H1 (cell line): Measurements from ENCODE around the gene MTR. TPM values are rescaled to one million over a fixed set of nuclear protein-coding genes. Genes with fewer than 3 reads are reported as not detected.

ENCODE experiments used
- CTCF ChIA-PET: fragments of 300-600 bp; sonication (Branson Sonifier 250); formaldehyde crosslinking; loops from one replicate; lab custom pipeline; 2021; ENCODE audit not compliant: partially characterized antibody; lab: Charles Lee
- POLR2A ChIA-PET: fragments of 300-600 bp; sonication (Branson Sonifier 250); formaldehyde crosslinking; loops from one replicate; lab custom pipeline; 2021; ENCODE audit warnings: inconsistent platforms; ENCODE audit not compliant: partially characterized antibody; lab: Charles Lee
- DNase-seq, 2 experiments: peaks; one replicate each; pipeline versions ENCODE4 v3.0.0 to v3.0.0-alpha.2; 2010 to 2022; ENCODE audit warnings: low spot score in 2 of 2, low read depth in 1 of 2, mixed read lengths in 1 of 2
- FAIRE-seq: peaks from 2 replicates; lab custom pipeline; 2011; peaks lifted over from hg19 to GRCh38; lab: Jason Lieb, UNC
- H2AFZ ChIP-seq: 2 replicates; pipeline ENCODE4 v1.8.1; 2012; ENCODE audit warnings: low read length, inconsistent platforms
- H2AK5ac ChIP-seq: 2 replicates; pipeline ENCODE4 v1.6.1; 2013; ENCODE audit warnings: low read depth, low read length
- H2BK120ac ChIP-seq: replicated peaks from 2 replicates; pipeline ENCODE3; 2013; ENCODE audit warnings: low read depth, low read length, inconsistent platforms
- H2BK12ac ChIP-seq: 2 replicates; pipeline ENCODE4 v1.6.1; 2013; ENCODE audit warnings: low read depth, low read length
- H2BK15ac ChIP-seq: 2 replicates; pipeline ENCODE4 v1.6.1; 2013; ENCODE audit warnings: low read length
- H2BK20ac ChIP-seq: 2 replicates; pipeline ENCODE4 v1.6.1; 2013; ENCODE audit warnings: low read length
- H2BK5ac ChIP-seq: 2 replicates; pipeline ENCODE4 v1.6.1; 2013; ENCODE audit warnings: low read depth, low read length
- H3K14ac ChIP-seq: 2 replicates; pipeline ENCODE4 v1.6.1; 2013; ENCODE audit warnings: inconsistent platforms; ENCODE audit not compliant: insufficient read length
- H3K18ac ChIP-seq: 2 replicates; pipeline ENCODE4 v1.6.1; 2013; ENCODE audit warnings: low read length; ENCODE audit errors: extremely low read depth
- H3K23ac ChIP-seq: 2 replicates; pipeline ENCODE4 v1.6.1; 2013; ENCODE audit warnings: inconsistent platforms; ENCODE audit not compliant: insufficient read length
- H3K23me2 ChIP-seq: 2 replicates; pipeline ENCODE4 v1.6.1; 2013; ENCODE audit warnings: low read depth, low read length
- H3K27ac ChIP-seq: 2 replicates; pipeline ENCODE4 v1.6.1; 2011; ENCODE audit warnings: low read depth, low read length, inconsistent platforms
- H3K27me3 ChIP-seq, 4 experiments: replicated peaks in 1 of 4; 1 replicate in 1 of 4; 2 replicates in 3 of 4; pipeline versions ENCODE4 v1.6.1 to v1.8.1; 2011 to 2013; ENCODE audit warnings: low read length in 3 of 4, mild to moderate bottlenecking in 3 of 4, inconsistent platforms in 2 of 4, mixed read lengths in 2 of 4, moderate library complexity in 1 of 4; ENCODE audit not compliant: control insufficient read depth in 3 of 4, insufficient read depth in 3 of 4; ENCODE audit errors: extremely low read depth in 1 of 4
- H3K36me3 ChIP-seq, 4 experiments: 2 replicates each; pipeline versions ENCODE4 v1.6.1 to v1.8.1; 2011 to 2013; ENCODE audit warnings: mild to moderate bottlenecking in 4 of 4, low read length in 3 of 4, moderate library complexity in 2 of 4, control low read depth in 1 of 4, inconsistent platforms in 1 of 4; ENCODE audit not compliant: insufficient read depth in 4 of 4, control insufficient read depth in 2 of 4
- H3K4ac ChIP-seq: replicated peaks from 2 replicates; pipeline ENCODE3; 2013; ENCODE audit warnings: low read length, low read depth, mixed read lengths, inconsistent platforms; ENCODE audit not compliant: insufficient read length
- H3K4me1 ChIP-seq, 4 experiments: replicated peaks in 1 of 4; 1 replicate in 1 of 4; 2 replicates in 3 of 4; pipeline versions ENCODE4 v1.6.1 to v1.8.1; 2011 to 2013; ENCODE audit warnings: low read length in 3 of 4, inconsistent platforms in 2 of 4, mixed read lengths in 1 of 4; ENCODE audit not compliant: insufficient read depth in 4 of 4, control insufficient read depth in 3 of 4
- H3K4me2 ChIP-seq, 2 experiments: 2 replicates each; pipeline versions ENCODE4 v1.6.1 to v1.8.1; 2011 to 2013; ENCODE audit warnings: low read depth in 2 of 2, low read length in 2 of 2, control low read depth in 1 of 2, inconsistent platforms in 1 of 2, mild to moderate bottlenecking in 1 of 2; ENCODE audit not compliant: insufficient read depth in 1 of 2
- H3K4me3 ChIP-seq, 4 experiments: fragments of 200-600, 300-600 bp in 1 of 4; sonication (generic), shearing (Covaris generic), sonication (Bioruptor Twin) in 1 of 4; 2 replicates each; pipeline versions ENCODE4 v1.5.1 to v1.8.1; 2011 to 2016; ENCODE audit warnings: low read length in 4 of 4, low read depth in 3 of 4, control low read depth in 2 of 4, inconsistent platforms in 2 of 4, mild to moderate bottlenecking in 2 of 4, mixed read lengths in 1 of 4, moderate library complexity in 1 of 4; ENCODE audit not compliant: insufficient read depth in 2 of 4; ENCODE audit errors: extremely low read depth in 1 of 4
- H3K56ac ChIP-seq: replicated peaks from 2 replicates; pipeline ENCODE3; 2013; ENCODE audit warnings: low read depth, mild to moderate bottlenecking, mixed read lengths, low read length, inconsistent platforms; ENCODE audit not compliant: insufficient read length
- H3K79me1 ChIP-seq: 2 replicates; pipeline ENCODE4 v1.6.1; 2013; ENCODE audit warnings: low read depth, low read length, control low read depth
- H3K79me2 ChIP-seq, 2 experiments: 2 replicates each; pipeline versions ENCODE4 v1.6.1 to v1.8.1; 2012 to 2013; ENCODE audit warnings: low read length in 2 of 2, mild to moderate bottlenecking in 2 of 2, inconsistent platforms in 1 of 2; ENCODE audit not compliant: insufficient read depth in 2 of 2, control insufficient read depth in 1 of 2
- H3K9ac ChIP-seq, 4 experiments: replicated peaks in 1 of 4; 1 replicate in 1 of 4; 2 replicates in 3 of 4; pipeline versions ENCODE4 v1.6.1 to v1.8.1; 2011 to 2013; ENCODE audit warnings: low read depth in 3 of 4, low read length in 3 of 4, control low read depth in 2 of 4, mild to moderate bottlenecking in 2 of 4, moderate library complexity in 2 of 4, inconsistent platforms in 1 of 4; ENCODE audit errors: extremely low read depth in 1 of 4
- H3K9me3 ChIP-seq, 2 experiments: 2 replicates each; pipeline versions ENCODE4 v1.6.1 to v1.8.1; 2012 to 2013; ENCODE audit warnings: mild to moderate bottlenecking in 2 of 2, moderate library complexity in 2 of 2, control low read depth in 1 of 2, inconsistent platforms in 1 of 2, low read depth in 1 of 2, low read length in 1 of 2, mixed read lengths in 1 of 2; ENCODE audit not compliant: insufficient read depth in 2 of 2
- H4K20me1 ChIP-seq, 2 experiments: replicated peaks in 1 of 2; 2 replicates each; pipeline versions ENCODE3 to v1.8.1; 2011 to 2013; ENCODE audit warnings: inconsistent platforms in 2 of 2, low read length in 2 of 2, mild to moderate bottlenecking in 1 of 2; ENCODE audit not compliant: insufficient read depth in 2 of 2, control insufficient read depth in 1 of 2
- H4K5ac ChIP-seq: 2 replicates; pipeline ENCODE4 v1.6.1; 2013; ENCODE audit warnings: low read length, low read depth, mixed read lengths, inconsistent platforms; ENCODE audit not compliant: insufficient read length
- H4K8ac ChIP-seq: 2 replicates; pipeline ENCODE4 v1.8.0; 2013; ENCODE audit warnings: mild to moderate bottlenecking, moderate library complexity, low read length, inconsistent platforms; ENCODE audit not compliant: insufficient read depth; ENCODE audit errors: extremely low read depth
- H4K91ac ChIP-seq: replicated peaks from 2 replicates; pipeline ENCODE3; 2013; ENCODE audit warnings: low read length, mixed read lengths, inconsistent platforms; ENCODE audit not compliant: insufficient read length
- ATF3 ChIP-seq: IDR thresholded peaks from 2 replicates; pipeline ENCODE4 v1.6.1; 2011; ENCODE audit warnings: low read depth, mild to moderate bottlenecking, low read length; ENCODE audit not compliant: insufficient read depth
- BACH1 ChIP-seq: IDR thresholded peaks from 2 replicates; pipeline ENCODE4 v1.6.1; 2012; ENCODE audit warnings: low read length, improper control_type of control experiment
- CBX5 ChIP-seq: fragments of 300-800, 300-1000 bp; sonication (generic); IDR thresholded peaks from 2 replicates; pipeline ENCODE4 v1.7.1; 2016; ENCODE audit warnings: antibody characterized with exemption, low read length, low read depth
- CHD1 ChIP-seq: IDR thresholded peaks from 2 replicates; pipeline ENCODE4 v1.6.1; 2012; ENCODE audit warnings: low read depth, low read length, improper control_type of control experiment
- CREB1 ChIP-seq: IDR thresholded peaks from 2 replicates; pipeline ENCODE4 v1.6.1; 2012; ENCODE audit warnings: inconsistent platforms
- CTBP2 ChIP-seq: IDR thresholded peaks from 2 replicates; pipeline ENCODE4 v1.7.0; 2011; ENCODE audit warnings: borderline replicate concordance, mild to moderate bottlenecking, moderate library complexity, mixed read lengths, low read length; ENCODE audit not compliant: insufficient read depth, insufficient read length
- E2F6 ChIP-seq: IDR thresholded peaks from 2 replicates; pipeline ENCODE4 v1.6.1; 2012; ENCODE audit warnings: inconsistent platforms
- HDAC2 ChIP-seq, 2 experiments: fragments of 300-600 bp in 1 of 2; sonication (generic) in 1 of 2; IDR thresholded peaks; 2 replicates each; pipeline ENCODE4 v1.6.1; 2011 to 2012; ENCODE audit warnings: low read depth in 2 of 2, low read length in 2 of 2, mild to moderate bottlenecking in 2 of 2, moderate library complexity in 2 of 2, borderline replicate concordance in 1 of 2, inconsistent platforms in 1 of 2
- KDM4A ChIP-seq: IDR thresholded peaks from one replicate; pipeline ENCODE4 v1.7.1; 2012; ENCODE audit warnings: low read depth, mild to moderate bottlenecking, moderate library complexity, low read length, inconsistent platforms; ENCODE audit not compliant: severe bottlenecking
- KDM5A ChIP-seq: fragments of 200-600 bp; IDR thresholded peaks from 2 replicates; pipeline ENCODE4 v1.7.1; 2012; ENCODE audit warnings: mild to moderate bottlenecking, low read length, inconsistent platforms, mixed read lengths
- MAX ChIP-seq: IDR thresholded peaks from 2 replicates; pipeline ENCODE4 v1.6.1; 2012; ENCODE audit warnings: inconsistent platforms
- TEAD4 ChIP-seq: IDR thresholded peaks from 2 replicates; pipeline ENCODE4 v1.6.1; 2012; ENCODE audit warnings: low read depth, low read length, inconsistent platforms, mixed read lengths
- WGBS, 2 experiments: shearing (Covaris generic) in 1 of 2; methylation state at CpG; one replicate each; pipeline versions ENCODE4 v1.1.6 to v1.1.7; 2013 to 2015; ENCODE audit warnings: low lambda C conversion rate in 2 of 2, mixed read lengths in 2 of 2, inconsistent platforms in 1 of 2, low coverage in 1 of 2, missing lambda C conversion rate in 1 of 2; ENCODE audit not compliant: insufficient replicate concordance in 2 of 2, insufficient coverage in 1 of 2, insufficient read length in 1 of 2; ENCODE audit errors: extremely low coverage in 1 of 2, missing lambda C conversion rate in 1 of 2; 5-methylcytosine and 5-hydroxymethylcytosine counted together
- polyA plus RNA-seq, 7 experiments: library from polyadenylated mRNA; depleted of rRNA in 3 of 7; stranded (reverse) in 5 of 7; unstranded in 2 of 7; fragments of >200 nt in 5 of 7; fragments of 200-250 nt in 2 of 7; gene quantifications; 1 replicate in 5 of 7; 2 replicates in 1 of 7; 4 replicates in 1 of 7; pipeline versions ENCODE4 v1.2.1 to v1.2.3, GENCODE V29; 2011 to 2013; ENCODE audit warnings: missing spikeins in 2 of 7, mixed read lengths in 2 of 7
- total RNA-seq: library from RNA; stranded (reverse); fragmentation: NEBNext Ultra II Directional; extraction: Animal tissue kit (Norgen Biotek cat#: 25700); gene quantifications from 2 replicates; pipeline ENCODE4 v1.2.1, GENCODE V29; 2021

The MTR gene
- total and polyA plus RNA-seq, 2 of the 8 experiments (the other 6 are each of a cell fraction or from before 2014, with no cell fraction given), result 4.8 to 27.4 TPM

- Histone ChIP-seq H3K4me3 (no peak overlapping the region), H3K9ac (no peak overlapping the region), H3K4me1 (no peaks in the 10 kb centered on the region), H2AK5ac (no peak overlapping the region), H3K9me3 (no peaks in the 10 kb centered on the region), H3K27ac (no peak overlapping the region), H2BK12ac (no peak overlapping the region), H2BK120ac (no peak overlapping the region), H4K91ac (no peak overlapping the region), H3K23ac (no peak overlapping the region), H3K56ac (no peak overlapping the region), H2BK5ac (no peak overlapping the region), H3K27me3 (no peaks in the 10 kb centered on the region), H3K36me3 (peaks cover 0 to 4% (median 0%) of the 10 kb centered on the region in 4 experiments; a peak in 3 of 8 replicates), H4K8ac (no peak overlapping the region), H2BK20ac (no peak overlapping the region), H3K79me1 (no peaks in the 10 kb centered on the region), H4K5ac (no peak overlapping the region), H3K4ac (no peak overlapping the region), H2AFZ (no peak overlapping the region), H2BK15ac (no peak overlapping the region), H3K18ac (no peak overlapping the region), H4K20me1 (no peaks in the 10 kb centered on the region), H3K4me2 (no peak overlapping the region), H3K79me2 (no peaks in the 10 kb centered on the region), H3K23me2 (no peaks in the 10 kb centered on the region), H3K14ac (no peak overlapping the region)
- no peak for DNase-seq
- FAIRE-seq, result no peak
- ChIA-PET CTCF (interaction anchor here (0.8 to 4.9 kb wide), 4 partner anchors 12 to 68 kb away, joined by 3 to 34 read pairs (median 14); no protein-coding TSS in a partner anchor), POLR2A (no interaction called here)
- WGBS, 2 experiments, result 93% methylated on average over 6 of the region's 6 CpGs; no CpG with 5 or more reads in 1 of the 2 experiments
- no peak for TF ChIP-seq KDM4A
- TF ChIP-seq ATF3, result no peak
- no peak for TF ChIP-seq BACH1
- TF ChIP-seq KDM5A, result no peak
- no peak for TF ChIP-seq CHD1
- no peak for TF ChIP-seq TEAD4
- TF ChIP-seq HDAC2 (IDR thresholded peaks at IDR 0.05; ENCODE audit: borderline replicate concordance in 1 of 2, low read depth in 2 of 2, low read length in 2 of 2), result no peak
- no peak for TF ChIP-seq E2F6
- TF ChIP-seq CREB1, result no peak
- no peak for TF ChIP-seq MAX
- TF ChIP-seq CBX5, result no peak
- no peak for TF ChIP-seq CTBP2
These were observed 47.6 kb upstream of the MTR start for GRCh38 chr1:236747311-236747985.
